SH-SY5Y (cell line): ENCODE measurements around the gene ATP11B.

Experiments used
- GATA2 ChIP-seq: IDR thresholded peaks from 2 replicates; pipeline ENCODE4 v1.6.1; 2011; ENCODE audit warnings: mild to moderate bottlenecking, low read depth, low read length
- GATA3 ChIP-seq: IDR thresholded peaks from 2 replicates; pipeline ENCODE4 v1.6.1; 2011; ENCODE audit warnings: low read depth, mild to moderate bottlenecking, low read length, moderate library complexity

GRCh38 chr3:182896553-182896952, 103.2 kb downstream of the ATP11B start:
- TF ChIP-seq GATA2 (no peak), GATA3 (no peak)
